ENCODE data around the gene AKR1B15.

AKR1B15 gene

DNA sequence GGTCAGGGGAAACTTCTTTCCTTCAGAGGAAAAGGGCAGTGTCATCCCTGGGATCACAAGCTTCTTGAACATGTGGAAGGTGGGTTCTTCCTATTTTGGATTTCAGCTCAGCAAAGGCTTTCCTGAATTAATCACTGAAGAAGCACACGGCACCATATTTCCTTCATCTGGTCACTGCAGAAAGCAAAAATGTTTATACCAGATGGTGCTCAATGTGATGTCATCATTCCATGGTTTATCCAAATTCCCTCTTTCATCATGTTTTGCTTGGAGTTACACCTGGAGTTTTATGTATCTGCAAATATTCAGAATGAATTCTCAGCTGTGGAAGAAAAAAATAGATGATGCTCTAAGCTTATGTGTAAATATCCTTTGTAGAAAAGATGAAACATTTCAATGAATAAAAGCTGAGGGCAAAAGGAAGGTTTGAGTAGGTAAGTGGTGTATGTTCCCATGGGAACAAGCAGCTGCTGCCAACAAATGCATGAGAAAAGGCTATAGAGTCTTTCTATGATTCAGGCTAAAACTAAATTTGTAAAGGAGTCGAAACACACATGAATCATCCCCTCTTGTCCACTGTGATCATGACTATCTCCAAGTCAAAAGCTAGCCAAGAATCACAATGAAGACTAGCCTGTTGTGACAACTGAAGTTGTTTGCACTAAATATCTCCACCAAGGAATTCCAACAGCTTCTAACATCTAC is 70.9 kb downstream of the AKR1B15 start:
- DNase-seq: no peak

DNA sequence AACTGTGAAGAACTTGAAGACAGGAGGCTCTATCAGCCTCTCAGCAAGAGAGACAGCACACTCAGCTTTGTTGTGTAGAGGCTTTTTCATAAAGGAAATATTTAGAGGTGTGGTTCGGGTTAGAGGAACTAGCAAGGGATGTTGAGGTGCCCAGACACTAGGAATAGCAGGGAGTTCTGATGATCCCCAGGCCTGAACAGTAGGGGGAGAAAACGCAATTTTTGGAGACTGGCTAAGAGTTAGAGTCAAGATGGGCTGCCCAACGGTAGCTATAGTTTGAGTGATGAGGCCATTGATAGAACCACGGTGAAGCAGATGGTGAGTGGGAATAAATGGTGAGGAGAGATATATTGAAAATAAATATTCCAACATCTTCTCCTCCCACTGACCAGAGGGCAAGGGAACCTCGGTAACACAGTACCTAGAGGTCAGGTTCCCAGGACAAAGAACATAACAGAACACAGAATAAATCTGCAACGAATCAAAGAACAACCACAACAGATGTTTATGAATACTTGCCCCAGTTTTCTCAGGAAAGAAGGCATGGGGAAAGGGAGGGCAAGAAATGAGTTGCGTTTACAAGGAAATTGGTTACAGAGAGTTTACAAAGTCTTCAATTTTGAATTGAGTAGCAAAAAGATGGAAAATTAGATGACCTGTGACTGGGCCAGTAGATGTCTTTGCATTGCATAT is 73.5 kb downstream of the AKR1B15 start:
- no peak for DNase-seq

DNA sequence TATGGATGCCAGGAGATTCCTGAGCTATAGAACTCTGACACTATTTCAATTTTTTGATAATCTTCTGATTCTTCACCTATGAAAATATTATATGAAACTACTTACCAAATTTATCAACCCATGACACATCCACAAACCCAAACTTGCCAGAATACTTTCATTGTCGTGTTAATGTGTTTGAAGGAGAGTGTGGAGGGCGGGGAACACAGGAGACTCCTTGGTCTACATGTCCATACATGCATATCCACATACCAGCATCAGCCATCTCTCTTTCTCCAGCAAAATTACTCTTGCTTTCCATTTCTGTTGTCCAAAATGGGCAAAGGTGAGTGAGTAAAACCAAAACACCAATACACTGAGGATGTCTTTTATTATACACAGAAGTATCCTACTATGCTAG is 74.3 kb downstream of the AKR1B15 start:
- no peak for DNase-seq

DNA sequence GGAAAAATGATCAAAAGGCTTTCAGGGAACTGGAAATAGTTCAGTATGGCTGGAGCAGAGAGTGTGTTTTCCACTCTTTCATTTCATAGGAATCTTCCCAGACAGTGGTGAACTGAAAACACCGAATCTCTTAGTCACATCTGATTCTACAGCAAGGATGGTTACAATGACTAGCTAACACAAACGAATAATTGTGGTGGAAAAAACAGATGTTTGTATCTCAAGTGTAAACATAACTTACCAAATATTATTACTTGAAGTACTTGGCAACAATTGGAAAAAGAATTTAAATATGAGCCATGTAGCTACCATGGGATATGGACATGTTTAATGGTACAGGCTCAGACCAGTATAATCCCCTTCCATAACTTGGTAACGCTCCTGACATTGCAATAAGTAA is 76.6 kb downstream of the AKR1B15 start:
- DNase-seq: no peak

DNA sequence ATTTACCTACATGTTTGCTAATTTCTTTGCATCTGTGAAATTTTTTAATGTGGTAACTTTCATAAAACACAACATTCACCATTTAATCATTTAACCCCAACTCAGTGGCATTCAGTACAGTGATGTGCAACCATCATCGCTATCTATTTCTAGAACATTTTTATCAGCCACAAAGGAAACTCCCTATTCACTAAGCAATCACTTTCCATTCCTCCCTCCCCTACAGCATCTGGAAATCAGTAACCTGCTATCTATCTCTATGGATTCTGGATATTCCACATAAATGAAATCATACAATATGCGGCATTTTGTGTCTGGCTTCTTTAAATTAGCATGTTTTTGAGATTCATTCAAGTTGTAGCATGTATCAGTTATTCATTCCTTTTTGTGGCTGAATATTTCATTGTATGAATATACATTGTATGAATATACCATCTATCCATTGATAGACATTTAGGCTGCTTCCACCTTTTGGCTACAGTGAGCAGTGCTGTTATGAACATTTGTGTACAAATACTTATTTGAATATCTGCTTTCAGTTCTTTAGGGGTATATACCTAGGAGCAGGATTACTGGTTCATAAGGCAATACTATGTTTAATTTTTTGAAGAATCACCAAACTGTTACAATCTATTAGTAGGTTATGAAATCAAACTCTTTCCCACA is 78.3 kb downstream of the AKR1B15 start:
- DNase-seq: no peak

DNA sequence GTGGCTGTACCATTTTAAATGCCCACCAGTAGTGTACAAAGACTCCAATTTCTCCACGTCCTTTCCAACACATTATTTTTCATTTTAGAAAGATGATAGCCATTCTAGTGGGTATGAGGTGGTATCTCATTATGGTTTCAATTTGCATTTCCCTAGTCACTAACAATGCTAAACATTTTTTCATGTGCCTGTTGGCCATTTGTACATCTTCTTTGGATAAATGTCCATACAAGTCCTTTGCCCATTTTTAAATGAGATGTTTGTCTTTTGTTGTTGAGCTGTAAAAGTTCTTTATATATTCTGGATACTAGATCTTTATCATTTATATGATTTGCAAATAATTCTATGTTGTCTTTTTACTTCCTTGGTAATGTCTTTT is 78.9 kb downstream of the AKR1B15 start:
- no peak for DNase-seq

DNA sequence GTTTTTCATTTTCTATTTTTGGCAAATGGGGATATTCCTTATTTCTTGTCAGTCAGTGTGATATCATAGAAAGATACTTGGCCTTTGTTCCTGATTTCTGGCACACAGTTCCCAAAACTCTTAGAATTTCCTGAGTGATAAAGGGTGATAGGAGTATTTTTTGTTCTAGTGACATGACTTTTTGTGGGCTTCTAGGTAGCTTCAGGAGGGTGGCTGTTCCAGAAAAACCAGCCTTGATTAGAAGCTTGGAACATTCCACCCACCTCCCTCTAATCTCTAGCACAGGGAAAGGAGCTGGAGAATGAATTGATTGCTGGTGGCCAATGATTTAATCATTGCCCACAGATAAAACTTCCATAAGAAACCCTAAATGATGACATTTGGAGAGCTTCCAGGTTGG is 80.5 kb downstream of the AKR1B15 start:
- DNase-seq: no peak
